Choroid plexus epithelial cell (primary cell): ENCODE results near the gene OSBPL2.

ENCODE experiments used
- DNase-seq: peaks from one replicate; pipeline ENCODE4 v3.0.0-alpha.2; 2010; ENCODE audit warnings: low read depth
- H3K4me3 ChIP-seq: 2 replicates; pipeline ENCODE4 v1.5.1; 2011; ENCODE audit warnings: low read depth, mild to moderate bottlenecking, control low read depth, low read length, moderate library complexity
- CTCF ChIP-seq: conservative IDR thresholded peaks from 2 replicates; pipeline ENCODE4 v1.5.1; 2011; ENCODE audit warnings: low read depth, mild to moderate bottlenecking, control low read depth, inconsistent platforms, low read length, moderate library complexity

Gene OSBPL2

GRCh38 chr20:62289898-62290297 is 51.6 kb downstream of the OSBPL2 start:
- DNase-seq = no peak
- H3K4me3 ChIP-seq = no peak overlapping the region

GRCh38 chr20:62291251-62292066 is 53.1 kb downstream of the OSBPL2 start:
- no peak overlapping the region for H3K4me3 ChIP-seq
- TF ChIP-seq CTCF = no peak

More at GRCh38 chr20:62289898-62290297, 51.6 kb downstream of the OSBPL2 start:
- no peak for TF ChIP-seq CTCF

GRCh38 chr20:62292108-62292507 is 53.8 kb downstream of the OSBPL2 start:
- DNase-seq = no peak
- no peak for TF ChIP-seq CTCF
- H3K4me3 ChIP-seq = no peak overlapping the region

More at GRCh38 chr20:62291251-62292066, 53.1 kb downstream of the OSBPL2 start:
- no peak for DNase-seq

GRCh38 chr20:62293111-62293784 is 54.9 kb downstream of the OSBPL2 start:
- no peak for DNase-seq
- TF ChIP-seq CTCF = no peak
- no peak overlapping the region for H3K4me3 ChIP-seq

GRCh38 chr20:62293946-62294345 is 55.6 kb downstream of the OSBPL2 start:
- DNase-seq = no peak
- no peak overlapping the region for H3K4me3 ChIP-seq
- no peak for TF ChIP-seq CTCF

- TF ChIP-seq CTCF = no peak
- no peak for DNase-seq
- no peak overlapping the region for H3K4me3 ChIP-seq
Observed at GRCh38 chr20:62294516-62294915, 56.2 kb downstream of the OSBPL2 start.
